Measurements from ENCODE around the gene TMEM52.

Gene TMEM52

GRCh38 chr1:1917995-1918900, 831 bp downstream of the TMEM52 start:
- no peak for DNase-seq (ENCODE audit: low spot score)
- TF ChIP-seq, protein P1, sequence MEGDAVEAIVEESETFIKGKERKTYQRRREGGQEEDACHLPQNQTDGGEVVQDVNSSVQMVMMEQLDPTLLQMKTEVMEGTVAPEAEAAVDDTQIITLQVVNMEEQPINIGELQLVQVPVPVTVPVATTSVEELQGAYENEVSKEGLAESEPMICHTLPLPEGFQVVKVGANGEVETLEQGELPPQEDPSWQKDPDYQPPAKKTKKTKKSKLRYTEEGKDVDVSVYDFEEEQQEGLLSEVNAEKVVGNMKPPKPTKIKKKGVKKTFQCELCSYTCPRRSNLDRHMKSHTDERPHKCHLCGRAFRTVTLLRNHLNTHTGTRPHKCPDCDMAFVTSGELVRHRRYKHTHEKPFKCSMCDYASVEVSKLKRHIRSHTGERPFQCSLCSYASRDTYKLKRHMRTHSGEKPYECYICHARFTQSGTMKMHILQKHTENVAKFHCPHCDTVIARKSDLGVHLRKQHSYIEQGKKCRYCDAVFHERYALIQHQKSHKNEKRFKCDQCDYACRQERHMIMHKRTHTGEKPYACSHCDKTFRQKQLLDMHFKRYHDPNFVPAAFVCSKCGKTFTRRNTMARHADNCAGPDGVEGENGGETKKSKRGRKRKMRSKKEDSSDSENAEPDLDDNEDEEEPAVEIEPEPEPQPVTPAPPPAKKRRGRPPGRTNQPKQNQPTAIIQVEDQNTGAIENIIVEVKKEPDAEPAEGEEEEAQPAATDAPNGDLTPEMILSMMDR (IDR thresholded peaks at IDR 0.05) = no peak
- Histone ChIP-seq H3K27ac (no peak overlapping the region), H3K4me3 (peak overlapping the region; percentile 77)

GRCh38 chr1:1917304-1917976, 1.6 kb downstream of the TMEM52 start:
- TF ChIP-seq, protein P1 (IDR thresholded peaks at IDR 0.05) = no peak

DNA sequence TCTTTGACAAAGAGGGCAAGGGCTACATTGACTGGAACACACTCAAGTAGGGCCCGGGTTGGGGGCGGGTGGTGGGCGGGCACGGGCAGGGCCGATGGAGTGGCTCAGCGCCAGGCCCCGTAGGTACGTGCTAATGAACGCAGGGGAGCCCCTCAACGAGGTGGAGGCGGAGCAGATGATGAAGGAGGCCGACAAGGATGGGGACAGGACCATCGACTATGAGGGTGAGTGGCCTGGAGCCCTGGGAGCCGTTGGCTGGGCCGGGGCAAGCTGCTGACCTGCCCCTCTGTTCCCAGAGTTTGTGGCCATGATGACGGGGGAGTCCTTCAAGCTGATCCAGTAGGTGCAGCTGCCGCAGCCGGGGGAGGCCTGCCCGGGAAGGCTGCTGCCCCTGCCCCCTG, 2.2 kb downstream of the TMEM52 start:
- TF ChIP-seq, protein P1 (IDR thresholded peaks at IDR 0.05) = no peak
- no peak for DNase-seq (ENCODE audit: low spot score)
- Histone ChIP-seq H3K27ac (no peak overlapping the region), H3K4me3 (no peak overlapping the region)

More at GRCh38 chr1:1917304-1917976, 1.6 kb downstream of the TMEM52 start:
- Histone ChIP-seq H3K4me3 (no peak overlapping the region), H3K27ac (no peak overlapping the region)
- DNase-seq (ENCODE audit: low spot score) = no peak

GRCh38 chr1:1915911-1916840, 2.9 kb downstream of the TMEM52 start:
- no peak for DNase-seq (ENCODE audit: low spot score)
- no peak overlapping the region for H3K4me3 ChIP-seq
- TF ChIP-seq, protein P1 (IDR thresholded peaks at IDR 0.05) = no peak
- H3K27ac ChIP-seq = no peak overlapping the region

GRCh38 chr1:1914971-1915692, 3.9 kb downstream of the TMEM52 start, which contains the start of gene CALML6:
TSS of gene CALML6 (plus strand) at chr1:1915260. CDS start at chr1:1915281, 21 bp downstream.
- no peak for DNase-seq (ENCODE audit: low spot score)
- no peak within 1 kb of the TSS for H3K4me3 ChIP-seq
- H3K27ac ChIP-seq = no peak within 1 kb of the TSS
- TF ChIP-seq, protein P1 (IDR thresholded peaks at IDR 0.05) = no peak

Measured in coronary artery (tissue), 2 donors.